GM18505 (cell line): Measurements from ENCODE around the gene MYL3.

Experiments used
- ATAC-seq: cut with Tn5 transposase; IDR thresholded peaks from one replicate; pipeline ENCODE4 v1.9.1; 2021; ENCODE audit not compliant: unreplicated experiment
- POLR2A ChIP-seq: IDR thresholded peaks from 4 replicates; pipeline ENCODE4 v1.6.1; 2011; ENCODE audit warnings: borderline replicate concordance; ENCODE audit not compliant: insufficient read depth, insufficient read length; ENCODE audit errors: extremely low read depth

MYL3 gene

GRCh38 chr3:46851364-46852333 lies 11.6 kb downstream of the MYL3 start:
- ATAC-seq: no peak

DNA sequence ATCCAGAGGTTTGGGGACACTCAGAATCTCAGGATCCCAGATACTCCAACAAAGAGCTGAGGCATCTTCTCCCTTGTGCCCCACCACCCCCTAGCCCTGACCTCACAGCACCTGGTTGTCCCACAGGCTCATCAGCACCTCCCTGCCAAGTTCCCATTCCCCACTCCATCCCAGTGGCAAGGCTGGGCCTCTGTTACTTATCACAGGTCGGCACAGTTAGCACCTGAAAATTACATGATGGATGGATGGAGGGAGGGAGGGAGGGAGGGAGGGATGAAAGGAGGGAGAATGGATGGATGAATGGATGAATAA lies 12.8 kb downstream of the MYL3 start:
- no peak for TF ChIP-seq POLR2A
- no peak for ATAC-seq

More at GRCh38 chr3:46851364-46852333, 11.6 kb downstream of the MYL3 start:
- TF ChIP-seq POLR2A: no peak

DNA sequence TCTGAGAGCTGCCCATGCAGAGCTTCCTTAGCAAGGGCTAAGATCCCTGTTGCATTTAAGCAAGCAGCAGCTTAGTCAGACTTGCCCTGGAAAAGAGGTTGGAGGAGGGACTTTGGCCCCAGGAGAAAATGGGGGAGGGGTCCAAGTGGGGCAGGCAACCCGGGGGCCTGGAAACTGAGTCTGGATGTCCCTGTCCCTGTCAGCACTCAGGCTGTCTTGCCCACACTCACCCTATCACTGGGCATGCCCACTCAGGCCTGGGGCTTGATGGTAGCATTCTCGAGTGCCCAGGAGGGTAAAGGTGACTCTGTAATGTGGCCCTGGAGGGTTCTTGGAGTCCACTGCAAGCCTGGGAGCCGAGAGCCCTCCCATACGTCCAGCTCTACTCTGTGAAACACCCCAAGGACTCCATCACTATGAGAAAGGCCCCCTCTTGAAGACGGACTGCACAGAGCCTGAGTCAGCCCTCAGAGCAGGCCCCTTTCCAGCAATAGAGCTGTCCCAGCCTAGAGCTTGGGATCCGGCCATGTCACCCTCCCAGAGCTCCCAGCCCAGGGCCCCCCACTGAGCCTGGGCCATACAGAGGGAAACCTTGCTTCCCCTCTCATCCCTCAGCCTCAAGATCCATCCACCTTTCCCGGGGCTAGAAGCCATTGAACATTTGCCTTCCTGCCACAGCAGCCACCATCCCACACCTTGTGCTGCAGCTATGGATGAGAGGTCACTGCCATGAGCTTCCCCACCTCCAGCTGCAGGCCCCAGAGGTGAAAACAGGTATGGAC lies 13.4 kb downstream of the MYL3 start:
- no peak for TF ChIP-seq POLR2A
- ATAC-seq: no peak

DNA sequence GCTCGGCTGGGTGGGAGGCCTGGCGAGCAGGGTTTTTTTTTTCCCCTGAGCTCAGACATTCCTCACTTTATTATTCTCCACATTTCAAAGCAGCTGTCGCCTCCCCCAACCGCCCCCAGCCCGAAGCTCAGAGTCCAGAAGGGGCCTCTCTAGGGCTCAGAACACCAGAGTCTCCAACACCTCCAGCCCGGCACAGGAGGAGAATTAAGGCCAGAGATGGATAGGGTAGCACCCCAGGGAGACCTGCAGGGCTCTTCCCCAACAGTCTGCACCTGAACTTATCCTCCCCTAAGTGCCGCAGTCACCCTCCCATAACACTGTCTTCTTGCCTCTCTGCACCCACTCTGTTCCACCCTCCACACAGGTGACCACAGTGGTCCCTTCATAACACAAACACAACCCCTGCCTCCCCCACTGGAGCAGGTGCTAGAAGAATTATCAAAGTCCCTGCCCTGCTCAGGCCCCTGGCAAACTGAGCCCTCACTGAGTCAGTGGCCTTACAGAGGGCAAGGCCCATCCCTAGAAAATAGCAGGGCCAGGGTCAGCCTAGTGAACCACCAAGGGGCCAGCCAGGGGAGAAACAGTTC lies 14.1 kb downstream of the MYL3 start:
- TF ChIP-seq POLR2A: no peak
- no peak for ATAC-seq

DNA sequence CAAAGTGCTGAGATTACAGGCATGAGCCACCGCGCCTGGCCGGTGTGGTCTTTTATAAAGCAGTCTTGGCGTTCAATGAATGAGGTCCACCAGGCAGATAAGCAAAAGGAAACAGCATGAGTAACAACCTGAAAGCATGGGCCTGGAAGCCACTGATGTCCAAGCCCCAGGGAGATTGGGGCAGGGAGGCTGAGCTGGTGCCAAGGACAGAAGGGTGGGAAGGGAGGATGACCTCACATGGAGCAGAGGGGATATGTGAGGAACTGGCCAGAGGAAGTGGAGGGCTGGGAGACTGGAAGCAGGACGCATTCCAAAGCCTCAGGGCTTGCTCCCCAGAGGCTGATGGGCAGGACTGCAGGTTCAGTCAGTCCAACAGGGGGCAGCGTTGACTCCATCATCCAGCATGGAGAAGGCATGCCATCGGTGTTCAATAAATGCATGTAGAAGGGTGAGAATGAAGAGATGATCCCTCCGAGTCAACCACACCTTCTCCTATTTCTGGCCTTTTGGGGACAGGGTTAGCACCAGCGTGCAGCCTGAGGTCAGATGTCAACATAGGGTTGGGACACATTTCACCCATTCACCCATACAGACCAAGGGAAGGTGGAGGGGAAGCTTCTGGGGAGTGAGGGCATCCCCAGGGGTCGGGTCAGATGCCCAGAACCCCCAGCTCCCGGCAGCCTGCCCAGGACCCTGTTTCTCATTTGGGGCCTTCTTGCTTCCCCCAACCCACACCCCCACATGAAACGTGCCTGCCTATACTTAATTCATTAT lies 14.8 kb downstream of the MYL3 start:
- TF ChIP-seq POLR2A: no peak
- no peak for ATAC-seq

DNA sequence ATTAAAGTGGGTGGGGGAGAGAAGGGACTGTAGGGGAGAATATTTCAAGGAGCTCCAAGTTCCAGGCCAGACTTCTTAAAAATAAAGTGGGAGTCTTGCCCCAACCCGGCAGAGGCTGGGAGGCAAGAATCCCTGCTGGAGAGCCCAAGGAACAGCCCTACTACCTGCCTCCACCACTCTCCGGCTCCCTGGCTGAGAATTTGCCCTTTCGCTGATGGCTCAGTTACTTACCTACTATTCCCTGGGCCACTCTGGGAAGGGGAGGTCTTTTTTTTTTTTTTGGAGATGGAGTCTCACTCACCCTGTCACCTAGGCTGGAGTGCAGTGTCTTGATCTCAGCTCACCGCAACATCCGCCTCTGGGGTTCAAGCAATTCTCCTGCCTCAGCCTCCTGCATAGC lies 15.5 kb downstream of the MYL3 start:
- no peak for TF ChIP-seq POLR2A
- no peak for ATAC-seq

- no peak for TF ChIP-seq POLR2A
- no peak for ATAC-seq
Observed at GRCh38 chr3:46846624-46847542, 16.4 kb downstream of the MYL3 start.

DNA sequence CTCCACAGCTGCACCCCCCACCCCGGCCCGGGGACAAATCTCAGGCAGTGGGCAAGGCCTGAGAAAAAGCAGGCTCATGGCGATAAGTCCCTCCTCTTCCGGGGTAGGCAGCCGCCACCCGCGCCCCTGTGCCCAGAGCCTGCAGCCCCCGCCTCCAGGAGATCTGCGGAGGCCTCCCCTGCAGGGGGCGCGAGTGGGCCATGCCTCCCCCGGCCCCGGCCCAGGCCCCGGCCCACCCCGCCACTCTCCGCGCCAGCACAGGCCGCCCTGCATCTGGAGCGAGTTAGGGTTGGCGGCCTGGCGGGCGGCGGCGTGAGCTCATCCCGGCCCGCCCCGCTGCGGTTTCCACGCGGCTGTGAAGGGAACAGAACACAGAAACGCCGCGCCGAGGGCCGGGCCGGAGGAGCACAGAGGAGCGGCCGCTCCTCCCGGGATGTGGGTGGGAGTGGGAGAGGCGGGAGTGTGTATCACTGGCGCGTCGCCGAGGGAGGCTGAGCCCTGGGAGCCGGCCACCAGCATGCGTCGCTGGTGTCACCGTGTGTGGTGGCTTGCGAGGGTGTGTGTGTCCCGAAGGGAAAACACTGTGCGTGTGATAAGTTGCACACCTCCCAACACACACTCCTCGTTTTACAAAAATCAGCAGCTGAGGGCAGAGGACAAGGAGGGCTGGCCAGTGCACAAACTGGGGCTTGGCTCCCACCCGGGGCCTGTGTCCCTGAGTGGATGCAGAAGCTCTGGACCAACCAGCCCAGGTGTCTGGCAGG lies 17.2 kb downstream of the MYL3 start:
- peak; percentile 66 for TF ChIP-seq POLR2A
- ATAC-seq: peak; percentile 68

GRCh38 chr3:46845397-46845859 lies 17.8 kb downstream of the MYL3 start:
- peak; percentile 52 for ATAC-seq
- no peak for TF ChIP-seq POLR2A

DNA sequence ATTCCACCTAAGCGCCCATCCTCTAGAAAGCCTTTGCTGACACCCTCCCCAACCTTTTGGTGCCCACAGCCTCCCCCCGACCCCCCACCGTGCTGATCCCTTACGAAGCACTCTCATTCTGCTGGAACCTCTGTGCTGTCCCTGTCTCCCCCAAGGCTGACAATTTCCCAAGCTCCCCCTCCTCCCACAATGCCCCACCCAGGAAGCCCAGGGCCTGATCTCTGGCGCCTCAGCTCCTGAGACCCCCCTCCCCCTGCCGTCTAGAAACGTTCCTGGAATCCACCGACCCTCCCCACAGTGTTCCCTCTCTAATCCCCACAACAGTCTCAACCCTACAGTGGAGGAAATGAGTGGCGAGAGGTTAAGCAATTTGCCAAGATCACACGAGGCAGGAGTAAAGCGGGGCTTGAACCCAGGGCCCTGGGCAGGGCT lies 18.3 kb downstream of the MYL3 start:
- ATAC-seq: no peak
- TF ChIP-seq POLR2A: no peak

GRCh38 chr3:46844397-46844796 lies 18.8 kb downstream of the MYL3 start:
- ATAC-seq: no peak
- no peak for TF ChIP-seq POLR2A
